ENCODE measurements around the gene POLD2.

POLD2 gene

DNA sequence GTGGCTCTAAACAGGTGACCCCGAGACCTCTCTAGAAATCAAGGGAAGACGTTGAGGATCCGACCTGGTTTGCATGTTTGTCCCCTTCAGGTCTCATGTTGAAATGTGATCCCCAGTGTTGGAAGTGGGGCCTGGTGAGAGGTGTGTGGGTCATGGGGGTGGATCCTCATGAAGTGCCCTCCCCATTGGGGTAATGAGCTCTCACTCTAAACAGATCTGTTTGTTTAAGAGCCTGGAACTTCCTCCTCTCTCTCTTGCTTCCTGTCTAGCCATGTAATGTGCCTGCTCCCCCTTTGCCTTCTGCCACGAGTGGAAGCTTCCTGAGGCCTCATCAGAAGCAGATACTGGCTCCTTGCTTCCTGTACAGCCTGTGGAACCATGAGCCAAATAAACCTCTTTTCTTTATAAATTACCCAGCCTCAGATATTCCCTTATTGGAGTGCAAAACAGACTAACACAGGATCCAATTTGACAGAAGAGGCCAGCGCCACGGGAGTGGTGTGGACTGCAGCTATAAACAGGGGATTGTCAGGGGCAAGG, 30.2 kb downstream of the POLD2 start:
- no peak for DNase-seq (ENCODE audit: low spot score)
- TF ChIP-seq, protein P1, sequence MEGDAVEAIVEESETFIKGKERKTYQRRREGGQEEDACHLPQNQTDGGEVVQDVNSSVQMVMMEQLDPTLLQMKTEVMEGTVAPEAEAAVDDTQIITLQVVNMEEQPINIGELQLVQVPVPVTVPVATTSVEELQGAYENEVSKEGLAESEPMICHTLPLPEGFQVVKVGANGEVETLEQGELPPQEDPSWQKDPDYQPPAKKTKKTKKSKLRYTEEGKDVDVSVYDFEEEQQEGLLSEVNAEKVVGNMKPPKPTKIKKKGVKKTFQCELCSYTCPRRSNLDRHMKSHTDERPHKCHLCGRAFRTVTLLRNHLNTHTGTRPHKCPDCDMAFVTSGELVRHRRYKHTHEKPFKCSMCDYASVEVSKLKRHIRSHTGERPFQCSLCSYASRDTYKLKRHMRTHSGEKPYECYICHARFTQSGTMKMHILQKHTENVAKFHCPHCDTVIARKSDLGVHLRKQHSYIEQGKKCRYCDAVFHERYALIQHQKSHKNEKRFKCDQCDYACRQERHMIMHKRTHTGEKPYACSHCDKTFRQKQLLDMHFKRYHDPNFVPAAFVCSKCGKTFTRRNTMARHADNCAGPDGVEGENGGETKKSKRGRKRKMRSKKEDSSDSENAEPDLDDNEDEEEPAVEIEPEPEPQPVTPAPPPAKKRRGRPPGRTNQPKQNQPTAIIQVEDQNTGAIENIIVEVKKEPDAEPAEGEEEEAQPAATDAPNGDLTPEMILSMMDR (IDR thresholded peaks at IDR 0.05) = no peak
- H3K27ac ChIP-seq = peak overlapping the region in 1 of 2 donors; percentile 94

DNA sequence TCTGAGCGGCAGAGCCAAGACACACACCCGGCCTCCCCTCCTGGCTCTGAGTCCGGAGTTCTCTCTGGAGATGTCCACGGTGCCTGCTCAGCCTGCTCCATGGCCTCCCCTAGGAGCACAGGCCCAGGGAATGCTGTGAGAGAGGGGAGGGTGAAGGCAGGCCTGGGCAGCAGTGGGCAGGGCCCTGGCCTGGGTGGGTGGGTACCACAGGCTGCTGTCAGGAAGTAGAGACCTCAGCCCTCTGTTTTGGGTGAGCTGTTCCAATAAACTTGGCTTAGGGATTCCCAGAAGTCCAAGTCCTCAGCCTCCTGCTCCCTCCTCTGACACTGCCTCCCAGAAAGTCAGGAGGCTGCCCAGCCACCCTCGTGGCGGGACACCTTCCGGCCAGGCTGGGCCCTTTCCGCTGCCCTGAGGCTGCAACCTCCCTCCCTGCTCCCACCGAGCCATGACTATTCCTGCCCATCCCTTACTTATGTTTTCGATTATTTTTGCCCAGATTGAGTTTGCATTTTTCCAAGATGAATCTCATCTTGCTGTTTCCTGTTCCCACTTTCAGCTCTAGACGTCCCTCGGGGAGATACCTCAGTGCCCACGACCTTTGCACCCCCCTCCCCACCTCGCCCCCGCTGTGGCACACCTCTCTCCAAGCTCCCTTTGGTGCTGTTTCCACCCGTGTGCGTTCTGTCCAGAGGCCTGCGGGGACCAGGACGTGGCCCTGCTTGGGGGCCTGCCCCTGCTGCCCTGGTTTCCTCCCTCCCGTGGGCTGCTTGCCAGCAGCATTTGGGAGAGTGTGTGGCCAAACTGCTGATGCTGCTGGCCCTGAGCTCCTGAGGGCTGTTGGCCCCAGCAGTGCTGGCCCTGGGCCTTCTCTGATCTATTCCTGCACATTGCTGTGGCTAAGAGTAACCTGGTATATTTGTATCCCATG, 35.2 kb downstream of the POLD2 start:
- Histone ChIP-seq H3K27ac (peak overlapping the region; percentile 80 to 94), H3K4me3 (no peak overlapping the region)
- peak; percentile 87 for DNase-seq (ENCODE audit: low spot score)
- TF ChIP-seq, protein P1 (IDR thresholded peaks at IDR 0.05) = no peak

More for the DNA sequence above, 30.2 kb downstream of the POLD2 start:
- no peak overlapping the region for H3K4me3 ChIP-seq

DNA sequence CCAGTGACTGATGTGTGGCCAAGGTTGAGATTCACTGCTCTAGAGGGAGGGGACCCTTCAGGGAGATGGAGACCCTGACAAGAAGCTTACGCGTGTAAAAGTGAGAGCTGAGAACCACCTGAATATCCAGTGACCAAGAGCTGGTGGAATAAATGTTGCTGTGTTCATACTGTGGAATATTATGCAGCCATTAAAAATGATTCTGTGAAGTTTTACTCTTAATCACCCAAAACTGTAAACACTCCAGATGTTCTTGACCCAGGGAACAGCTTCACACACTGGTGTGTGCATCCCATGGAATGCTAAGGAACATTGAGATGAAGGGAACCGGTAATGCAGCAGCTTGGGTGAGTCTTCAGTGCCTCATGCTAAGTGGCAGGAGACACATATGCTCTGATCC, 36.7 kb downstream of the POLD2 start:
- H3K27ac ChIP-seq = peak overlapping the region; percentile 80 to 94
- H3K4me3 ChIP-seq = no peak overlapping the region
- TF ChIP-seq, protein P1 (IDR thresholded peaks at IDR 0.05) = no peak
- no peak for DNase-seq (ENCODE audit: low spot score)

DNA sequence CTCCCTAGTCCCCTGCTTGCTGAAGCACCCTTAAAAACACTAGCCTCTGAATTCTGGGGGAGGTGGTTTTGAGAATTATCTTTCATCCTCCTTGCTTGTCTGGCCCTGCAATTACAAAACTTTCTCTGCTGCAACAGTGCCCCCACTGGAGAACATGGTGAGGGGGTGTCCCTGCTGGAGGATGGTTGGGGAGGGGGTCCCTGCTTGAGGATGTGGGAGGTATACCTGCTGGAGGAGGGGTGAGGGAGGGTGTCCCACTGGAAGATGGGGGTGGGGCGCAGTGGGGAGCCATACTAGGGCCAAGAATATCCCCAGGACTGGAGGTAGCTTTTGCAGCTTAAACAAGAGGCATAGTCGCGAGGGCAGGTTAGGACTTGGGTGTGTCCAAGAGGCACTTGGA, 37.8 kb downstream of the POLD2 start:
- DNase-seq (ENCODE audit: low spot score) = no peak
- H3K4me3 ChIP-seq = no peak overlapping the region
- TF ChIP-seq, protein P1 (IDR thresholded peaks at IDR 0.05) = no peak
- H3K27ac ChIP-seq = peak overlapping the region; percentile 80 to 95

DNA sequence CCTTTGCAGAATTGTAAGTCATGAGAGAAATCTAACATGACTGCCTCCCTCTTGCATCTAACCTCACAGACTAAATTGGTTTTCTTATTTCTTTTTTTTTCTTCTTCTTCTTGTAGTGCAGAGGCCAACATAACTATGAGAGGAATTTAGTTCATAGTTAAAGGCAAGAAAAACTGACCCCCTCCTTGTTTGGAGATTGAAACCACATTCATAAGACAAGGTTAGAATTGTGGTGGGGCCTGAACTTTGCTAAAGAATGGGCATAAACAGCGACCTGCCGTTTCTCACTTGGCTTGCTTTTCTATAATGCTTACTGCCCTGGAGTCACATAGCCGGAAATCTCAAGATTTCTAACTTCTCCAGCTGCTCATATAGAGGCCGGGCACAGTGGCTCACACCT, 38.6 kb downstream of the POLD2 start:
- TF ChIP-seq, protein P1 (IDR thresholded peaks at IDR 0.05) = no peak
- H3K4me3 ChIP-seq = no peak overlapping the region
- peak overlapping the region; percentile 80 to 95 for H3K27ac ChIP-seq
- no peak for DNase-seq (ENCODE audit: low spot score)

DNA sequence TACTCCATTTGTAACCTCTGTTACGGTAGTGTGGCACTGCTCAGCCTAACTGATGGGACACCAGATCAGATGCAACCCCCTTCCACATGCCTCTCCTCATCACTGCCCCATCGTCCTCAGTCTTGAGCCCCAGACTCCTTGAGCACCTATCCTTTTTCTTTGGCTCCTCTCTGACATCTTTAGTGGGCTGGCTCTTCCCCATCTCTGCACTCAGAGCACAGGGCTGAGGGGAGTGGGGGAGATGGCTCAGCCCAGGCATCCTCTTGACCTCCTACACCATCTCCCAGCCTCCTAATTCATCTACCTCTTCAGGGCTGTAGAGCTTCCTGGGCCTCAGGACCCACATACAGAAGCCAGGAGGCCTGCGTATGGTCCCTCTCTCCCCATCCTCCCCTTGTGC, 39.6 kb downstream of the POLD2 start:
- Histone ChIP-seq H3K4me3 (no peak overlapping the region), H3K27ac (peak overlapping the region; percentile 94 to 95)
- TF ChIP-seq, protein P1 (IDR thresholded peaks at IDR 0.05) = no peak
- no peak for DNase-seq (ENCODE audit: low spot score)

Measured in coronary artery (tissue), 2 donors.